H1 (cell line): ENCODE data around the gene TNFRSF18. TPM values are rescaled to one million over a fixed set of nuclear protein-coding genes. Genes with fewer than 3 reads are reported as not detected.
A peak's percentile ranks its signal among the peaks of the same experiment; 100 is the strongest.

ENCODE experiments used
- CTCF ChIA-PET: fragments of 300-600 bp; sonication (Branson Sonifier 250); formaldehyde crosslinking; loops from one replicate; lab custom pipeline; 2021; ENCODE audit not compliant: partially characterized antibody; lab: Charles Lee
- POLR2A ChIA-PET: fragments of 300-600 bp; sonication (Branson Sonifier 250); formaldehyde crosslinking; loops from one replicate; lab custom pipeline; 2021; ENCODE audit warnings: inconsistent platforms; ENCODE audit not compliant: partially characterized antibody; lab: Charles Lee
- DNase-seq, 2 experiments: peaks; one replicate each; pipeline versions ENCODE4 v3.0.0 to v3.0.0-alpha.2; 2010 to 2022; ENCODE audit warnings: low spot score in 2 of 2, low read depth in 1 of 2, mixed read lengths in 1 of 2
- FAIRE-seq: peaks from 2 replicates; lab custom pipeline; 2011; peaks lifted over from hg19 to GRCh38; lab: Jason Lieb, UNC
- H2AFZ ChIP-seq: 2 replicates; pipeline ENCODE4 v1.8.1; 2012; ENCODE audit warnings: low read length, inconsistent platforms
- H2AK5ac ChIP-seq: 2 replicates; pipeline ENCODE4 v1.6.1; 2013; ENCODE audit warnings: low read depth, low read length
- H2BK120ac ChIP-seq: replicated peaks from 2 replicates; pipeline ENCODE3; 2013; ENCODE audit warnings: low read depth, low read length, inconsistent platforms
- H2BK12ac ChIP-seq: 2 replicates; pipeline ENCODE4 v1.6.1; 2013; ENCODE audit warnings: low read depth, low read length
- H2BK15ac ChIP-seq: 2 replicates; pipeline ENCODE4 v1.6.1; 2013; ENCODE audit warnings: low read length
- H2BK20ac ChIP-seq: 2 replicates; pipeline ENCODE4 v1.6.1; 2013; ENCODE audit warnings: low read length
- H2BK5ac ChIP-seq: 2 replicates; pipeline ENCODE4 v1.6.1; 2013; ENCODE audit warnings: low read depth, low read length
- H3K14ac ChIP-seq: 2 replicates; pipeline ENCODE4 v1.6.1; 2013; ENCODE audit warnings: inconsistent platforms; ENCODE audit not compliant: insufficient read length
- H3K18ac ChIP-seq: 2 replicates; pipeline ENCODE4 v1.6.1; 2013; ENCODE audit warnings: low read length; ENCODE audit errors: extremely low read depth
- H3K23ac ChIP-seq: 2 replicates; pipeline ENCODE4 v1.6.1; 2013; ENCODE audit warnings: inconsistent platforms; ENCODE audit not compliant: insufficient read length
- H3K23me2 ChIP-seq: 2 replicates; pipeline ENCODE4 v1.6.1; 2013; ENCODE audit warnings: low read depth, low read length
- H3K27ac ChIP-seq: 2 replicates; pipeline ENCODE4 v1.6.1; 2011; ENCODE audit warnings: low read depth, low read length, inconsistent platforms
- H3K27me3 ChIP-seq, 4 experiments: replicated peaks in 1 of 4; 1 replicate in 1 of 4; 2 replicates in 3 of 4; pipeline versions ENCODE4 v1.6.1 to v1.8.1; 2011 to 2013; ENCODE audit warnings: low read length in 3 of 4, mild to moderate bottlenecking in 3 of 4, inconsistent platforms in 2 of 4, mixed read lengths in 2 of 4, moderate library complexity in 1 of 4; ENCODE audit not compliant: control insufficient read depth in 3 of 4, insufficient read depth in 3 of 4; ENCODE audit errors: extremely low read depth in 1 of 4
- H3K36me3 ChIP-seq, 4 experiments: 2 replicates each; pipeline versions ENCODE4 v1.6.1 to v1.8.1; 2011 to 2013; ENCODE audit warnings: mild to moderate bottlenecking in 4 of 4, low read length in 3 of 4, moderate library complexity in 2 of 4, control low read depth in 1 of 4, inconsistent platforms in 1 of 4; ENCODE audit not compliant: insufficient read depth in 4 of 4, control insufficient read depth in 2 of 4
- H3K4ac ChIP-seq: replicated peaks from 2 replicates; pipeline ENCODE3; 2013; ENCODE audit warnings: low read length, low read depth, mixed read lengths, inconsistent platforms; ENCODE audit not compliant: insufficient read length
- H3K4me1 ChIP-seq, 4 experiments: replicated peaks in 1 of 4; 1 replicate in 1 of 4; 2 replicates in 3 of 4; pipeline versions ENCODE4 v1.6.1 to v1.8.1; 2011 to 2013; ENCODE audit warnings: low read length in 3 of 4, inconsistent platforms in 2 of 4, mixed read lengths in 1 of 4; ENCODE audit not compliant: insufficient read depth in 4 of 4, control insufficient read depth in 3 of 4
- H3K4me2 ChIP-seq, 2 experiments: 2 replicates each; pipeline versions ENCODE4 v1.6.1 to v1.8.1; 2011 to 2013; ENCODE audit warnings: low read depth in 2 of 2, low read length in 2 of 2, control low read depth in 1 of 2, inconsistent platforms in 1 of 2, mild to moderate bottlenecking in 1 of 2; ENCODE audit not compliant: insufficient read depth in 1 of 2
- H3K4me3 ChIP-seq, 4 experiments: fragments of 200-600, 300-600 bp in 1 of 4; sonication (generic), shearing (Covaris generic), sonication (Bioruptor Twin) in 1 of 4; 2 replicates each; pipeline versions ENCODE4 v1.5.1 to v1.8.1; 2011 to 2016; ENCODE audit warnings: low read length in 4 of 4, low read depth in 3 of 4, control low read depth in 2 of 4, inconsistent platforms in 2 of 4, mild to moderate bottlenecking in 2 of 4, mixed read lengths in 1 of 4, moderate library complexity in 1 of 4; ENCODE audit not compliant: insufficient read depth in 2 of 4; ENCODE audit errors: extremely low read depth in 1 of 4
- H3K56ac ChIP-seq: replicated peaks from 2 replicates; pipeline ENCODE3; 2013; ENCODE audit warnings: low read depth, mild to moderate bottlenecking, mixed read lengths, low read length, inconsistent platforms; ENCODE audit not compliant: insufficient read length
- H3K79me1 ChIP-seq: 2 replicates; pipeline ENCODE4 v1.6.1; 2013; ENCODE audit warnings: low read depth, low read length, control low read depth
- H3K79me2 ChIP-seq, 2 experiments: 2 replicates each; pipeline versions ENCODE4 v1.6.1 to v1.8.1; 2012 to 2013; ENCODE audit warnings: low read length in 2 of 2, mild to moderate bottlenecking in 2 of 2, inconsistent platforms in 1 of 2; ENCODE audit not compliant: insufficient read depth in 2 of 2, control insufficient read depth in 1 of 2
- H3K9ac ChIP-seq, 4 experiments: replicated peaks in 1 of 4; 1 replicate in 1 of 4; 2 replicates in 3 of 4; pipeline versions ENCODE4 v1.6.1 to v1.8.1; 2011 to 2013; ENCODE audit warnings: low read depth in 3 of 4, low read length in 3 of 4, control low read depth in 2 of 4, mild to moderate bottlenecking in 2 of 4, moderate library complexity in 2 of 4, inconsistent platforms in 1 of 4; ENCODE audit errors: extremely low read depth in 1 of 4
- H3K9me3 ChIP-seq, 2 experiments: 2 replicates each; pipeline versions ENCODE4 v1.6.1 to v1.8.1; 2012 to 2013; ENCODE audit warnings: mild to moderate bottlenecking in 2 of 2, moderate library complexity in 2 of 2, control low read depth in 1 of 2, inconsistent platforms in 1 of 2, low read depth in 1 of 2, low read length in 1 of 2, mixed read lengths in 1 of 2; ENCODE audit not compliant: insufficient read depth in 2 of 2
- H4K20me1 ChIP-seq, 2 experiments: replicated peaks in 1 of 2; 2 replicates each; pipeline versions ENCODE3 to v1.8.1; 2011 to 2013; ENCODE audit warnings: inconsistent platforms in 2 of 2, low read length in 2 of 2, mild to moderate bottlenecking in 1 of 2; ENCODE audit not compliant: insufficient read depth in 2 of 2, control insufficient read depth in 1 of 2
- H4K5ac ChIP-seq: 2 replicates; pipeline ENCODE4 v1.6.1; 2013; ENCODE audit warnings: low read length, low read depth, mixed read lengths, inconsistent platforms; ENCODE audit not compliant: insufficient read length
- H4K8ac ChIP-seq: 2 replicates; pipeline ENCODE4 v1.8.0; 2013; ENCODE audit warnings: mild to moderate bottlenecking, moderate library complexity, low read length, inconsistent platforms; ENCODE audit not compliant: insufficient read depth; ENCODE audit errors: extremely low read depth
- H4K91ac ChIP-seq: replicated peaks from 2 replicates; pipeline ENCODE3; 2013; ENCODE audit warnings: low read length, mixed read lengths, inconsistent platforms; ENCODE audit not compliant: insufficient read length
- ASH2L ChIP-seq: fragments of 200-600, 300-600 bp; sonication (generic); IDR thresholded peaks from one replicate; pipeline ENCODE4 v1.7.1; 2017; ENCODE audit warnings: low read length
- CHD1 ChIP-seq: IDR thresholded peaks from 2 replicates; pipeline ENCODE4 v1.6.1; 2012; ENCODE audit warnings: low read depth, low read length, improper control_type of control experiment
- HDAC6 ChIP-seq: IDR thresholded peaks from one replicate; pipeline ENCODE4 v1.7.1; 2012; ENCODE audit warnings: low read depth, mild to moderate bottlenecking, inconsistent platforms, low read length, moderate library complexity
- KDM4A ChIP-seq: IDR thresholded peaks from one replicate; pipeline ENCODE4 v1.7.1; 2012; ENCODE audit warnings: low read depth, mild to moderate bottlenecking, moderate library complexity, low read length, inconsistent platforms; ENCODE audit not compliant: severe bottlenecking
- POLR2A ChIP-seq, 2 experiments: IDR thresholded peaks; 1 replicate in 1 of 2; 2 replicates in 1 of 2; pipeline ENCODE4 v1.6.1; 2011; ENCODE audit warnings: low read depth in 2 of 2, low read length in 2 of 2, mild to moderate bottlenecking in 2 of 2; ENCODE audit errors: control extremely low read depth in 1 of 2
- RAD21 ChIP-seq, 2 experiments: IDR thresholded peaks in 1 of 2; conservative IDR thresholded peaks in 1 of 2; 2 replicates each; pipeline ENCODE4 v1.6.1; 2011; ENCODE audit warnings: low read depth in 2 of 2, low read length in 2 of 2, improper control_type of control experiment in 1 of 2, inconsistent platforms in 1 of 2, mild to moderate bottlenecking in 1 of 2, moderate library complexity in 1 of 2
- TAF7 ChIP-seq: optimal IDR thresholded peaks from 2 replicates; pipeline ENCODE3; 2011; ENCODE audit warnings: low read depth, mild to moderate bottlenecking, inconsistent platforms, low read length, moderate library complexity, borderline replicate concordance
- TEAD4 ChIP-seq: IDR thresholded peaks from 2 replicates; pipeline ENCODE4 v1.6.1; 2012; ENCODE audit warnings: low read depth, low read length, inconsistent platforms, mixed read lengths
- WGBS, 2 experiments: shearing (Covaris generic) in 1 of 2; methylation state at CpG; one replicate each; pipeline versions ENCODE4 v1.1.6 to v1.1.7; 2013 to 2015; ENCODE audit warnings: low lambda C conversion rate in 2 of 2, mixed read lengths in 2 of 2, inconsistent platforms in 1 of 2, low coverage in 1 of 2, missing lambda C conversion rate in 1 of 2; ENCODE audit not compliant: insufficient replicate concordance in 2 of 2, insufficient coverage in 1 of 2, insufficient read length in 1 of 2; ENCODE audit errors: extremely low coverage in 1 of 2, missing lambda C conversion rate in 1 of 2; 5-methylcytosine and 5-hydroxymethylcytosine counted together
- polyA plus RNA-seq, 7 experiments: library from polyadenylated mRNA; depleted of rRNA in 3 of 7; stranded (reverse) in 5 of 7; unstranded in 2 of 7; fragments of >200 nt in 5 of 7; fragments of 200-250 nt in 2 of 7; gene quantifications; 1 replicate in 5 of 7; 2 replicates in 1 of 7; 4 replicates in 1 of 7; pipeline versions ENCODE4 v1.2.1 to v1.2.3, GENCODE V29; 2011 to 2013; ENCODE audit warnings: missing spikeins in 2 of 7, mixed read lengths in 2 of 7
- total RNA-seq: library from RNA; stranded (reverse); fragmentation: NEBNext Ultra II Directional; extraction: Animal tissue kit (Norgen Biotek cat#: 25700); gene quantifications from 2 replicates; pipeline ENCODE4 v1.2.1, GENCODE V29; 2021
- TF ChIP-seq, protein P1 (sequence below): IDR thresholded peaks from 2 replicates; pipeline ENCODE4 v1.6.1; 2012; ENCODE audit warnings: inconsistent platforms

TNFRSF18 gene
- total and polyA plus RNA-seq, 2 of the 8 experiments (the other 6 are each of a cell fraction or from before 2014, with no cell fraction given): 1.5 to 2.5 TPM

DNA sequence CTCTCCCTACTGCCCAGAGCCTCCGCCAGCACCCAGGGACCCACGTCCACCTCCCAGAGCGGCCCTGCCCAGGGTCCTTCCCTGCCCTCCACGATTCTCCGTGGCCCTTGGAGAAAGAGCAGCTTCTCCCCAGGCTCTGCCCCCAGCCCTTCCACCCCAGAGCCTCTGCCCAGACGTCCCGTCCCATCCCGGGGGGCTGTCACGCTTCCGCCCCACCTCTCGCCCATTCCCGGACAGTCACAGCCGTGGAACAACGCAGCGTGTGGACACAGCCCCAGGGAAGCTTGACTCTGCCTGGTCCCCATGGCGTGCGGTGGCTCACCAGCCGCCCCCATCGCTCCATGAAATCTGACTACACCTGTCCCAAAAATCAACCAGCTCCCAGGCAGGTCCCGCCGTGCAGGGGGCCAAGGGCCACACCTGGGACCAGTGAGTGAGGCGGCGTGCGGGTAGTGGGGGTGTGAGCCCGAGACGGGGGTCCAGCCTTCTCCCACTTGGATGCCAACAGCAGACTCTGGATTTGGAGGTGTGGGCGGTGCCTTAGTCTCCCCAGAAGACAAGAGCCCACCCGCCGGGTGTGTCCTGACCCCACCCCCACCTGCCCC lies 45.2 kb downstream of the TNFRSF18 start:
- Histone ChIP-seq H3K9ac (no peak overlapping the region), H2BK20ac (no peak overlapping the region; the same call in 1 of the 2 replicates), H3K56ac (no peak overlapping the region), H4K5ac (no peak overlapping the region), H3K4me1 (peaks cover 0 to 45% (median 33%) of the 10 kb centered on the region in 4 experiments; a peak in 6 of 7 replicates), H2BK120ac (no peak overlapping the region), H3K23ac (no peak overlapping the region), H3K14ac (no peak overlapping the region), H2BK15ac (peak overlapping the region; percentile 46; the same call in 1 of the 2 replicates), H2BK5ac (peak overlapping the region; percentile 52; the same call in 1 of the 2 replicates), H2AK5ac (0 out of 2 replicates have a peak overlapping the region, but pooled peaks have one; percentile 53), H4K8ac (peak overlapping the region; percentile 38; the same call in 1 of the 2 replicates), H4K20me1 (no peaks in the 10 kb centered on the region), H3K18ac (peak overlapping the region; percentile 19), H3K23me2 (peaks cover 13% of the 10 kb centered on the region; the same call in 1 of the 2 replicates), H2BK12ac (peak overlapping the region; percentile 80; the same call in 1 of the 2 replicates), H3K79me2 (no peaks in the 10 kb centered on the region; a peak in 2 of 4 replicates), H3K4ac (no peak overlapping the region), H3K9me3 (no peaks in the 10 kb centered on the region), H3K27ac (no peak overlapping the region), H3K36me3 (no peaks in the 10 kb centered on the region), H4K91ac (peak overlapping the region; percentile 54), H3K79me1 (no peaks in the 10 kb centered on the region; the same call in 1 of the 2 replicates), H3K4me2 (no peak overlapping the region), H3K27me3 (no peaks in the 10 kb centered on the region), H2AFZ (no peak overlapping the region), H3K4me3 (no peak overlapping the region)
- FAIRE-seq (no peak), DNase-seq (no peak)
- 93% methylated on average over 28 of the region's 29 CpGs; no CpG with 5 or more reads in 1 of the 2 experiments for WGBS, 2 experiments
- TF ChIP-seq HDAC6: no peak
- no peak for TF ChIP-seq RAD21 (IDR thresholded peaks at IDR 0.05 in 1 of 2, conservative IDR thresholded peaks at IDR 0.05 in 1 of 2; ENCODE audit: low read depth in 2 of 2, low read length in 2 of 2)
- no peak for TF ChIP-seq ASH2L
- TF ChIP-seq POLR2A (IDR thresholded peaks at IDR 0.05; ENCODE audit: control extremely low read depth in 1 of 2, low read depth in 2 of 2, low read length in 2 of 2): no peak
- TF ChIP-seq TAF7: no peak
- TF ChIP-seq, protein P1, sequence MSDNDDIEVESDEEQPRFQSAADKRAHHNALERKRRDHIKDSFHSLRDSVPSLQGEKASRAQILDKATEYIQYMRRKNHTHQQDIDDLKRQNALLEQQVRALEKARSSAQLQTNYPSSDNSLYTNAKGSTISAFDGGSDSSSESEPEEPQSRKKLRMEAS: no peak
- no peak for TF ChIP-seq KDM4A
- no peak for TF ChIP-seq CHD1
- no peak for TF ChIP-seq TEAD4
- CTCF ChIA-PET: interaction anchor here (0.8 to 2.2 kb wide), 6 partner anchors 23 to 130 kb away, joined by 3 to 10 read pairs (median 4); no protein-coding TSS in a partner anchor
- POLR2A ChIA-PET: interaction anchor here (0.6 to 2.0 kb wide), 4 partner anchors 13 to 145 kb away, joined by 3 to 4 read pairs (median 4); partner anchors contain the start of gene SDF4
